ENCODE data around the gene DOC2A.
A peak's percentile ranks its signal among the peaks of the same experiment; 100 is the strongest.

DOC2A gene

DNA sequence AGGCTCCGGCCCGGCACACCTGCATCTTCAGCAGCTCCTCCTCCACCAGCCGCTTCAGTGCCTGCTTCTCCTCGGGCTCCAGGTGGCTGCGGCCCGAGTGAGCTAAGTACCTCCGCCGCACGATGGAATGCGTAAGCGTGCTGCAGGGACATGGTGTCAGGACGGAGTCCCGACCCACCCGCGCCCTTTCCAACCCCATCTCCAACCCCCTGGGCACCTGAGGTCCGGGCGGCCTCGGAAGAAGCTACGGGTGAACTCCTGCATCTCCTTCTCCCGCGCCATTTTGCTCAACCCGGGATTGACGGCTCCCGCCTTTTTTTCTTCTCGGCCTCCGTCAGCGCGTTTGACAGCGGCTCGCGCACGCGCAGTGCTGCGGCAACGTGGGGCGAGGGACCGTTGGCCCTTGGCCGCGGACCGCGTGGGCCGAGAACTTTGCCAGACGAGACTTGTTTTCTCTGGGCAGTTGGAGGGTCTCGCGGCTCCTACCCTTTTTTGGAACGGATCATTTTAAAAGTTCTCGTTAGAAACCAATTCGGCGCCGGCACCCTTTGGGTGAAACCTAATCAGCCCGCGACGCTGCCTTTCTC is 15.4 kb downstream of the DOC2A start, which contains the start of gene HIRIP3:
HIRIP3 (minus strand) TSS at position 294 of the 587 bp plus-strand sequence; CDS start at position 282, 12 bp downstream.
- intact Hi-C loops (cut with DNase I; ENCODE audit: low total_unique reads): loop anchor here (10.0 kb wide), 1 partner anchor 181 kb away; the partner anchor contains the start of genes PAGR1 and PRRT2
- Histone ChIP-seq H3K27ac (peak within 1 kb of the TSS; percentile 87 to 95), H3K9me3 (no peaks in the 10 kb centered on the region), H3K36me3 (peaks cover 19 to 53% (median 41%) of the 10 kb centered on the region in 3 donors), H3K27me3 (no peaks in the 10 kb centered on the region), H3K4me1 (peaks cover 0 to 23% (median 18%) of the 10 kb centered on the region in 4 donors), H3K4me3 (peak within 1 kb of the TSS; percentile 66 to 75)
- peak; percentile 85 to 93 for DNase-seq
- TF ChIP-seq, protein P1, sequence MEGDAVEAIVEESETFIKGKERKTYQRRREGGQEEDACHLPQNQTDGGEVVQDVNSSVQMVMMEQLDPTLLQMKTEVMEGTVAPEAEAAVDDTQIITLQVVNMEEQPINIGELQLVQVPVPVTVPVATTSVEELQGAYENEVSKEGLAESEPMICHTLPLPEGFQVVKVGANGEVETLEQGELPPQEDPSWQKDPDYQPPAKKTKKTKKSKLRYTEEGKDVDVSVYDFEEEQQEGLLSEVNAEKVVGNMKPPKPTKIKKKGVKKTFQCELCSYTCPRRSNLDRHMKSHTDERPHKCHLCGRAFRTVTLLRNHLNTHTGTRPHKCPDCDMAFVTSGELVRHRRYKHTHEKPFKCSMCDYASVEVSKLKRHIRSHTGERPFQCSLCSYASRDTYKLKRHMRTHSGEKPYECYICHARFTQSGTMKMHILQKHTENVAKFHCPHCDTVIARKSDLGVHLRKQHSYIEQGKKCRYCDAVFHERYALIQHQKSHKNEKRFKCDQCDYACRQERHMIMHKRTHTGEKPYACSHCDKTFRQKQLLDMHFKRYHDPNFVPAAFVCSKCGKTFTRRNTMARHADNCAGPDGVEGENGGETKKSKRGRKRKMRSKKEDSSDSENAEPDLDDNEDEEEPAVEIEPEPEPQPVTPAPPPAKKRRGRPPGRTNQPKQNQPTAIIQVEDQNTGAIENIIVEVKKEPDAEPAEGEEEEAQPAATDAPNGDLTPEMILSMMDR (IDR thresholded peaks at IDR 0.05): no peak

DNA sequence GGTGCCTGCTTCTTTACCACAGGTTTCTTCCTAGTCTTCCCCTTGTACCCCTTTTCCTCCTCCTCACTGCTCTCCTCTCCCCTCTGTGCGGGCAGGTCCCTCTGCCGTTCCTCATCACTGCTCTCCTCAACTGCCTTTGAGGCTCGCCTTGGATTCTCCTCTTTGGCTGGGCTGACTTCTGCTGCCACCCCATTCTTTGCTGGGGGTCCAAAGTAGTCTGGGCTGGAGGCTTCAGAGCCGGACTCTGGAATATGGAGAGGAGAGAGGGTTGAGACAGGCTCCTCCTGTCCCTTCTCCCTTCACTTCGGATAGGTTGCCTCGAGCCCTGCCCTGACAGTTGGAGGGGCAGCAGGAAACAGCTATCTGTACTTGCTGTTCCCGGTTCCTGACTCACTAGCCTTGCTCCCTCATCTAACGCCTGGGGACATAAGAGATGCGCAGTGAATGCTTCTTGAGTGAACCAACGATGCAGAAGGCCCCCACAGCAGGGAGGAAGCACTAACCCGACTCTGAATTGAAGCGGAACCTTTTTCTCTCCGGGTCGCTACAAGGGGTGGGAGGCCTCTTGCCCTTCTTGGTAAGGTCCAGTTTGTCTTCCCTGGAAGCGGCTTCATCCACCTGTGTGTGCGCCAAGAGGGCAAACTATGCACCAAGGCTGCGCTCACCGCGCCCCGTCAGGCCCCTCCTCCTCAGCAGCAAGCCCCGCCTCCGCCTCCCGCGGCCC is 16.1 kb downstream of the DOC2A start:
- no peak for DNase-seq
- intact Hi-C loops (cut with DNase I; ENCODE audit: low total_unique reads): loop anchor here (10.0 kb wide), 1 partner anchor 180 kb away; the partner anchor contains the start of genes PAGR1 and PRRT2
- peak overlapping the region; percentile 66 to 75 for H3K4me3 ChIP-seq
- H3K4me1 ChIP-seq: peaks cover 0 to 23% (median 18%) of the 10 kb centered on the region in 4 donors
- H3K27me3 ChIP-seq: no peaks in the 10 kb centered on the region
- TF ChIP-seq, protein P1 (IDR thresholded peaks at IDR 0.05): no peak
- H3K27ac ChIP-seq: peak overlapping the region; percentile 87 to 95
- H3K36me3 ChIP-seq: peaks cover 19 to 53% (median 36%) of the 10 kb centered on the region in 3 donors
- no peaks in the 10 kb centered on the region for H3K9me3 ChIP-seq

DNA sequence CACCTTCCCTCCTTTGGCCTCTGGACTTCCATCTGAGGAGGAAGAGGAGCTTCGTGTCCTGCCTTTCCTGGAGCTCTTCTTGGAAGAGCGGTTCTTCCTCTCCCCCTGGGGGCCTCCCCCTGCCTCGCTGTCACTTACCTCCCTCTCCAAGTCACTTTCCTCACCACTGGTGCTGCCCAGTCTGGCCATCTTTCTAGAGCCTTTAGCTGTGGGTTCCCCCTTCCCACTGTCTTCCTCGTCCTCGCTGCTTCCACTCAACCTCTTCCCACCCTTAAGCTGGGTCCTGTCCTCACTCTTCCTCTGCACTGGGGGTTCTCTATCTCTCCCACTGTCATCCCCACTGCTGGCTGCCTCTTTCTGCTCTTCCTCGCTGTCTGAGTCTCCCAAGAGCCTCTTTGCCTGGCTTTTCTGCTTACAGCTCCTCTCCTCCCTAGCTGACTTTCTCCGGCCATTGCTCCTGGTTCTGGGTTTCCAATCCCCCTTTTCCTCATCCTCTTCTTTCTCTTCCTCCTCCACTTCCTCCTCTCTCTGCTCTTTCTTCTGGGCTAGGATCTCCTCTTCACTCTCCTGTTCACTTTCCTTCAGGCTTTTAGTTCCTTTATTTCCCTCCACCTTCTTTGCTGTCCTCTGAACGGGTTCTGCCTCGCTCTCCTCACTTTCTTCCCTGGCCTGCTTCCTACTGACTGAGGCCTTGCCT is 16.8 kb downstream of the DOC2A start:
- no peak for DNase-seq
- H3K4me1 ChIP-seq: peaks cover 0 to 23% (median 18%) of the 10 kb centered on the region in 4 donors
- no peaks in the 10 kb centered on the region for H3K9me3 ChIP-seq
- no peaks in the 10 kb centered on the region for H3K27me3 ChIP-seq
- intact Hi-C loops (cut with DNase I; ENCODE audit: low total_unique reads): loop anchor here (10.0 kb wide), 1 partner anchor 179 kb away; the partner anchor contains the start of genes PAGR1 and PRRT2
- peak overlapping the region; percentile 66 to 75 for H3K4me3 ChIP-seq
- peak overlapping the region in 1 of 2 donors; percentile 87 for H3K27ac ChIP-seq
- H3K36me3 ChIP-seq: peaks cover 19 to 55% (median 37%) of the 10 kb centered on the region in 3 donors
- TF ChIP-seq, protein P1 (IDR thresholded peaks at IDR 0.05): no peak

DNA sequence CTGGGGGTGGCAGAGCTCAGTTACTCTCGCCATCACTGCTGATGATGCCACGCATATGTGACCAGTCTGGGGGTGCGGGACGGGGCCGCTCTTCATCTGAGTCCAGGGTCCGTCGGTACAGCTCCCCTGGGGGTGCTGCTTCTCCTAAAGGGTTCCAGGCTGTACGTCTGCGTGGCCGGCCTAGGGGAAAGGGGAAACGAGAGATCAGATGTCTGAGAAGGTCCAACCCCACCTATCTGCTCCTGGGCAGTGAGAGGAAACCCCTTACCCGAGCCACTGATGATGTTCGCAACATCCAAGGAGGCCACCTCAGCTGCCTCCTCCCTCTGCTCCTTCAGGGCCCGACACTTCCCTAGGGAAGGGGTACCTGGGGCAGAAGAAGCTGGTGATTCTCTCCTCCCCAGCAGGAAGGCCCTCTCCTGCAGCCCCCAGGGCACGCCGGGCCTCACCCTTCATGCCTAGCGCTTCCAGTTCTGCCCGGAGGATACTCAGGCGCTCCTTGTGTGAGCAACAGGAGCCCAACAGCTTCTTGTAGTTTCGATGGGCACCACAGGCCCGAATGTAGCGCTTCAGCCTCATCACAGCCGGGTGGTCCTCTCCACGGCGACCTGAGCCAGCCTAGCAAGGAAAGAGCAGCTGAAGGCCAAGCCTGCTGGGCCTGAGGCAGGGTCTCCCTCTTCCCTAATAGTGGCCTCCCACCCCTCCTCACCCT is 17.5 kb downstream of the DOC2A start:
- H3K36me3 ChIP-seq: peaks cover 22 to 62% (median 44%) of the 10 kb centered on the region in 3 donors
- TF ChIP-seq, protein P1 (IDR thresholded peaks at IDR 0.05): no peak
- intact Hi-C loops (cut with DNase I; ENCODE audit: low total_unique reads): loop anchor here (10.0 kb wide), 1 partner anchor 179 kb away; the partner anchor contains the start of genes PAGR1 and PRRT2

More for the DNA sequence above, 17.5 kb downstream of the DOC2A start:
- H3K27me3 ChIP-seq: no peaks in the 10 kb centered on the region
- no peak overlapping the region for H3K4me3 ChIP-seq
- DNase-seq: no peak
- H3K27ac ChIP-seq: no peak overlapping the region
- H3K4me1 ChIP-seq: peaks cover 0 to 23% (median 18%) of the 10 kb centered on the region in 4 donors
- no peaks in the 10 kb centered on the region for H3K9me3 ChIP-seq

All from tibial artery (tissue), 4 donors.